Measurements from ENCODE around the gene FBXW7. TPM values are rescaled to one million over a fixed set of nuclear protein-coding genes. Genes with fewer than 3 reads are reported as not detected.
A peak's percentile ranks its signal among the peaks of the same experiment; 100 is the strongest.

Gene FBXW7
- total RNA-seq, 2 donors from 2014 or later = 32.4 to 39.2 TPM

DNA sequence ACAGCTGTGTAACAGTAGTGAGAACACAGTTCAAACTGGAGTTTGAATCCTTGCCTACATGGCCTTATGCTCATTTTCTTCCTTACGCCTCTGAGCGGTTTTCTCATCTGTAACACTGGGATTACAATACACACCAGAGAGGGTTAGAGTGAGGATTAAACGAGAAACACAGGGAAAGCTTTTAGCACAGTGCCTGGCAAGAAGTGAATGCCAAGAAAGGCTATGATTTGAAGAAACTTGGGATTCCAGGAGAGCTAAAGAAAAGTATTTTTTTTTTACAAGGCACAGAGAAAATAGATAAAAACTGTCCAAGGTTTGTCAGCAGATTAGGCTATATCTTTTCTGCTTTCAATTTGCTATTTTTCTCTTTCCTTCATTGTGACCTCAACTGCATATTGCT lies 246.4 kb downstream of the FBXW7 start:
- intact Hi-C loops (cut with DNase I, micrococcal nuclease) = no loop called here
- DNase-seq (no peak), ATAC-seq (no peak)

DNA sequence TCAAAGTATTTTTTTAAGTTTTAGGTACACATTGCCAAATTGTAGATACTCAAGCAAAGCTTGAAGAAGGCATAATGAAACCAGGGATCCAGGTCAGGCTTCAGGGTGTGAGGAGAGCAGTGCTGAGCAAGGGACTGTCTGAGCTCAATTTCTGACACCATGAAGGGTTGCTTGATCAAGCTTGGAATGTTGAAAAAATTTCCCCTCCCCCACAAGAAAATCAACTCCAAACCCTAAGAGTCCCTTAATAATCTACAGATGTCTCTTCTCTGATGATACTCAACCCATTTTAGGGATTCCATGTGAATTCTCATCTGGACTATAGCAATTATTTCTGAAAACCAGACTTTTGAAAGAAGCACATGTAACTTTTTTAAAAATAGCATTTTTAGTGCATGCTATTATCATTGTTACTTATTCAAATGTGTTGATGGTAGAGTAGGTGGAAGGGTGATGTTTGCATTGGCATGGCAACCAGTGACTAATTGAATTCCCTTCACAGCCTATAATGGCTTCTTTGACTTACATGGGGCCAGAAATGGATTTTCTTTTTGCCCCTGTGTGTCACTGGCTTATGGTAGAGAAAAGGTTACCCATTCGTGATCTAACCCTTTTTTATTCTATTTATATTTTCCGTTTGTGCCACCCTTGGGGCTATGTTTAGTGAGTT lies 252.0 kb downstream of the FBXW7 start:
- ATAC-seq (no peak), DNase-seq (no peak)
- intact Hi-C loops (cut with DNase I, micrococcal nuclease) = no loop called here

DNA sequence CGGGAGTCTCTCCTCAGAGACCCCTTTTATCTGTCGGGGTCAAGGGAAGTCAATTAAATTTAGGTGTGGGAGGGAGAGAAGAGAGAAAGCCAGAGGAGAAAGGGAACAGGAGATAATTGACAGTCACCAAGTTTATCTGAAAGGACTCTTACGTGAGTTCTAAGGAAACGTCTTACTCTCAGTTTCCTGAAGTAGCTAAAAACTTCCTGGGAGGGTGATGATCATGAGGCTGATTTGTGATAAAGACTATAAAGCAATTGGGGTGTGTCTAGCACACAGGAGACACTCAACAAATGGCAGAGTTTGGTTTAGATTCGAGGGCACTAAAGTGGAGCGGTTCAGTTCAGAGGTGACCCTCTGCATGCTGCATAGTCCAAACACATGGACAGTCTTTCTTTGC lies 254.1 kb downstream of the FBXW7 start:
- DNase-seq = no peak
- intact Hi-C loops (cut with DNase I, micrococcal nuclease) = no loop called here
- ATAC-seq = no peak

DNA sequence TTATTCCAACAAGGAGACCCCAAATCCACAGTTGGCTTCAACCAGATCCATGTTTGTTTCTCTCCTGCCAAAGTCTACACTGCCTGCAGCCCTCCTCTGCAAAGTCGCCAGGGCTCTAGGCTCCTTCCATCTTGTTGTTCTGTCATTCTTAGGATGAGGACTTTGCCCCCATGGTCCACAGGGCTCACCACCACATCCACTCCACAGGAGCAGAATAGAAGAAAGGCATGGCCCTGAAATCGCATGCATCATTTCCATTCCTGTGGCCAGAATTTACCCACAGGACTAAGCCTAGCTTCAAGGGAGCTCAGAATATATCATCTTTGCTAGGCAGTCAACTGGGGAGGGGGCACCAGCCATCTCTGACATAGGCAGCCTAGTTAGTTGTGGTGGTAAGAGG lies 254.7 kb downstream of the FBXW7 start:
- ATAC-seq = no peak
- DNase-seq = no peak

DNA sequence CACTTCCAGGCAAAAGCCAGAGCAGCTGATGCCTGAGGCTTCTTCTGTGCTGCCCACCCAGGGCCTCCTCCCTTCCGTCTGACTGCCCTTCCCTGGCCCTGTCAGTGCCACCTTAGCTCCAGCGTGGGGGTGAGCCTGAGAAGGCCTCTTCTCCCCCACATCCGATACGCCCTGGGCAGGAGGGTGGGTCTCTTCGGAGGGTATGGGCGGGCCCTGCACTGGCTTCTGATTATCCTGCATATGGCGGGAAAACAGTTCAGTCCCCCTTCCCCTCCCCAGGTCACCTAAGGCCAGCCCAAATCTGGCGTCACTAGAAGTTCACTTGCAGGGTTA lies 256.7 kb downstream of the FBXW7 start:
- DNase-seq (no peak), ATAC-seq (no peak)
- intact Hi-C loops (cut with DNase I, micrococcal nuclease) = no loop called here

More for the DNA sequence above, 254.7 kb downstream of the FBXW7 start:
- intact Hi-C loops (cut with DNase I, micrococcal nuclease) = no loop called here

GRCh38 chr4:152278505-152279233 lies 257.2 kb downstream of the FBXW7 start:
- intact Hi-C loops (cut with DNase I, micrococcal nuclease) = no loop called here
- DNase-seq (peak; percentile 27 to 32), ATAC-seq (peak; percentile 82)

- ATAC-seq (no peak), DNase-seq (no peak)
- intact Hi-C loops (cut with DNase I, micrococcal nuclease) = no loop called here
These were observed 257.8 kb downstream of the FBXW7 start for GRCh38 chr4:152278172-152278504.

DNA sequence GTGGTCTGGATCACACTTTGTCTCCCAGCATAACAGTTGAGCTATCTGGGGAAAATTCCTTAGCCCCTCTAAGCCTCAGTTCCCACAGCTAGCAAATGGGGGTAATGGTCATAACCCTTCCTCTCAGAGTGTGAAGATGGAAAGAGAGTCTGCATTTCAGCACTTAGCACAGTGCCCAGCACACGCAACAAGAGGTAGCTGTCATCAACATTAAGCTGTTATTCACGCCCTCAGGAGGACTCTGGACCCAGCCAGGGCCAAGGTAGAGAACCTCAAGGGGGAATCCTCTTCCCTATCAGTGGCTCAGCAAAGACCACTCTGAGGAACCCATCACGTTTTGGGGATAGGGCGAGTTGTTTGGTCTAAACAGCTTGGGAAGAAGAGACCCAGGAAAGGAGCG lies 258.6 kb downstream of the FBXW7 start:
- DNase-seq (no peak), ATAC-seq (no peak)
- intact Hi-C loops (cut with DNase I, micrococcal nuclease) = no loop called here

- no peak for DNase-seq
- ATAC-seq = no peak
- intact Hi-C loops (cut with DNase I, micrococcal nuclease) = no loop called here
These were observed 262.5 kb downstream of the FBXW7 start for GRCh38 chr4:152273343-152273742.

Small RNA genes lying within 50 kb of the gene (microRNA-seq; reads per million reads assigned to microRNA genes)
- 5.3 to 8.2 reads per million in 2 donors for gene MIR3140

Other genes starting within 250 kb of the FBXW7 start
- gene TMEM154, start 143.9 kb upstream of the FBXW7 start, total RNA-seq = 1 to 10 TPM; 1.4 to 5.4 TPM
- under 1 TPM; 0.17 to 0.21 TPM for gene TIGD4, start 243.6 kb upstream of the FBXW7 start, total RNA-seq
- gene ARFIP1, start 243.9 kb upstream of the FBXW7 start, total RNA-seq = 10 to 100 TPM; 55.6 to 60.9 TPM

Measured in left colon (tissue), 2 donors.